NB4 (cell line): ENCODE results near the gene NEK5.

Experiments
- DNase-seq: peaks from one replicate; pipeline ENCODE4 v3.0.0; 2010; ENCODE audit warnings: low read depth
- H3K4me3 ChIP-seq: one replicate; pipeline ENCODE4 v1.5.1; 2011; ENCODE audit warnings: mild to moderate bottlenecking, low read depth, low read length, moderate library complexity
- MYC ChIP-seq: IDR thresholded peaks from 2 replicates; pipeline ENCODE4 v1.6.1; 2011; ENCODE audit warnings: low read depth, low read length
- POLR2A ChIP-seq: IDR thresholded peaks from 2 replicates; pipeline ENCODE4 v1.6.1; 2011; ENCODE audit warnings: mild to moderate bottlenecking; ENCODE audit not compliant: insufficient read length; ENCODE audit errors: extremely low read depth
- TF ChIP-seq, protein P1 (sequence below): IDR thresholded peaks from 2 replicates; pipeline ENCODE4 v1.6.1; 2011; ENCODE audit warnings: low read depth, low read length
- TF ChIP-seq, protein P2 (sequence below): IDR thresholded peaks from one replicate; pipeline ENCODE4 v1.5.1; 2012; ENCODE audit warnings: low read depth, low read length

NEK5 gene

DNA sequence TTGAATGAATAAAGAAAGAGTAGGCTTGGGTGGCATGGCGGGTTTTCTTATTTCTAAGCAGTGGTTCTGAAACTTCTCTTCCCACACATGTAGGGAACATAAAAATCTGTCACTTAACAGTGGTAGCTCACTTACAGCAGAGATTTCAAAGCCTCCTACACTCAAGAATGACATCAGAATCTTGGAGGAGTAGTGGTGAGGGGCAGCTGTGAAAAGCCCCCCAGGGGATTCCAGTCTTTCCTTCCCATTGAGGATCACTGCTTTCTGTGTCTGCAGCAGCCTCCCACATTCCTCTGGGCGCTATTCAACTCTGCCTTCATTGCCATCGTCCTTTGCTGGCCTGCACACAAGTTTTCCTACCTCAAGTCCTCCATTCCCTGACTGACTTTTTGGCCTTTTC lies 8.6 kb upstream of the NEK5 start:
- TF ChIP-seq, protein P1, sequence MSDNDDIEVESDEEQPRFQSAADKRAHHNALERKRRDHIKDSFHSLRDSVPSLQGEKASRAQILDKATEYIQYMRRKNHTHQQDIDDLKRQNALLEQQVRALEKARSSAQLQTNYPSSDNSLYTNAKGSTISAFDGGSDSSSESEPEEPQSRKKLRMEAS: no peak
- TF ChIP-seq, protein P2, sequence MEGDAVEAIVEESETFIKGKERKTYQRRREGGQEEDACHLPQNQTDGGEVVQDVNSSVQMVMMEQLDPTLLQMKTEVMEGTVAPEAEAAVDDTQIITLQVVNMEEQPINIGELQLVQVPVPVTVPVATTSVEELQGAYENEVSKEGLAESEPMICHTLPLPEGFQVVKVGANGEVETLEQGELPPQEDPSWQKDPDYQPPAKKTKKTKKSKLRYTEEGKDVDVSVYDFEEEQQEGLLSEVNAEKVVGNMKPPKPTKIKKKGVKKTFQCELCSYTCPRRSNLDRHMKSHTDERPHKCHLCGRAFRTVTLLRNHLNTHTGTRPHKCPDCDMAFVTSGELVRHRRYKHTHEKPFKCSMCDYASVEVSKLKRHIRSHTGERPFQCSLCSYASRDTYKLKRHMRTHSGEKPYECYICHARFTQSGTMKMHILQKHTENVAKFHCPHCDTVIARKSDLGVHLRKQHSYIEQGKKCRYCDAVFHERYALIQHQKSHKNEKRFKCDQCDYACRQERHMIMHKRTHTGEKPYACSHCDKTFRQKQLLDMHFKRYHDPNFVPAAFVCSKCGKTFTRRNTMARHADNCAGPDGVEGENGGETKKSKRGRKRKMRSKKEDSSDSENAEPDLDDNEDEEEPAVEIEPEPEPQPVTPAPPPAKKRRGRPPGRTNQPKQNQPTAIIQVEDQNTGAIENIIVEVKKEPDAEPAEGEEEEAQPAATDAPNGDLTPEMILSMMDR: no peak
- no peak for TF ChIP-seq MYC
- TF ChIP-seq POLR2A: no peak
- no peak overlapping the region for H3K4me3 ChIP-seq
- DNase-seq: no peak

DNA sequence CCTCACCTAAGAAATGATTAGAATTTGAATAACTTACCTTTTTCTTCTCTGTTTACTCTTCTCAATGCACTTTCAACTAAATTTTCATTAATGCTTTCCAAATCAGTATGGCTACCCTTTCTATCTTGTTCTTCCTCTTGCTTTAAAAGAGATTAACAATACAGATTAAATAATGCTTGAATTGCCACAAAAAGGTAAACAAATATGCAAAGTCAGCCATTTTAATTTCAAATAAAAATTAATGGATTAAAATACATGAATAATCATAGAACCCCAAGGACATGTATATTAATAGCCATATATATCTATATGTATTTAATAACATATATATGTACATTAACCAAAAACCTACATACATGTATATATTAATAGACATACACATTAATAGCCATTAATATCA lies 7.9 kb upstream of the NEK5 start:
- H3K4me3 ChIP-seq: no peak overlapping the region
- TF ChIP-seq, protein P2: no peak
- TF ChIP-seq, protein P1: no peak
- TF ChIP-seq MYC (no peak), POLR2A (no peak)
- DNase-seq: no peak

- no peak for DNase-seq
- TF ChIP-seq, protein P1: no peak
- TF ChIP-seq MYC: no peak
- no peak for TF ChIP-seq POLR2A
- H3K4me3 ChIP-seq: no peak overlapping the region
Measured at GRCh38 chr13:52130641-52131040, 1.8 kb upstream of the NEK5 start.

GRCh38 chr13:52127783-52128702 lies 830 bp downstream of the NEK5 start:
- TF ChIP-seq, protein P1: peak; percentile 76
- TF ChIP-seq, protein P2: peak; percentile 82
- TF ChIP-seq MYC: peak; percentile 89
- TF ChIP-seq POLR2A: no peak
- DNase-seq: peak; percentile 81
- H3K4me3 ChIP-seq: peak overlapping the region; percentile 69

DNA sequence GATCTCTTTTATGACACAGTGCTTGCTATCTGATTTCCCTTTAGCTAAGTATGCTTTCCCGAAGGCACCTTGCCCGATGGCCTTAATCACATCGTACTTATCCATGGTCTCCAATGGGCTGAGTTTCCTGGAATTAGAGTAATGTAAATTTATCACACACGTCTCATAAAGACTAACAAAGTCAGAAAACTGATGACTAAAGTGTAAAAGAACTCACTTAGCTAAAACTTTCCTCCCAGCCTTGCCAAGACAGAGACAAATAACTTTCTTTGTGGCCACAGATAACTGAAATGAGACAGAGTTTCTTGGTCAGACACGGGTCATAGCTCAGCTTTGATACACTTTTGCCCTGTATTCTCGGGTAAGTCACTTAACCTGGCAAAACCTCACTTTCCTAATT lies 1.5 kb downstream of the NEK5 start:
- no peak for DNase-seq
- H3K4me3 ChIP-seq: no peak overlapping the region
- no peak for TF ChIP-seq POLR2A

GRCh38 chr13:52125547-52125946 lies 3.3 kb downstream of the NEK5 start:
- H3K4me3 ChIP-seq: no peak overlapping the region
- TF ChIP-seq POLR2A (no peak), MYC (no peak)
- TF ChIP-seq, protein P2: no peak
- TF ChIP-seq, protein P1: no peak
- no peak for DNase-seq

GRCh38 chr13:52118595-52118994 lies 10.3 kb downstream of the NEK5 start:
- H3K4me3 ChIP-seq: no peak overlapping the region
- DNase-seq: no peak
- TF ChIP-seq, protein P2: no peak
- TF ChIP-seq POLR2A: no peak
- TF ChIP-seq, protein P1: no peak
- no peak for TF ChIP-seq MYC
